ENCODE data around the gene TP73.

TP73 gene

DNA sequence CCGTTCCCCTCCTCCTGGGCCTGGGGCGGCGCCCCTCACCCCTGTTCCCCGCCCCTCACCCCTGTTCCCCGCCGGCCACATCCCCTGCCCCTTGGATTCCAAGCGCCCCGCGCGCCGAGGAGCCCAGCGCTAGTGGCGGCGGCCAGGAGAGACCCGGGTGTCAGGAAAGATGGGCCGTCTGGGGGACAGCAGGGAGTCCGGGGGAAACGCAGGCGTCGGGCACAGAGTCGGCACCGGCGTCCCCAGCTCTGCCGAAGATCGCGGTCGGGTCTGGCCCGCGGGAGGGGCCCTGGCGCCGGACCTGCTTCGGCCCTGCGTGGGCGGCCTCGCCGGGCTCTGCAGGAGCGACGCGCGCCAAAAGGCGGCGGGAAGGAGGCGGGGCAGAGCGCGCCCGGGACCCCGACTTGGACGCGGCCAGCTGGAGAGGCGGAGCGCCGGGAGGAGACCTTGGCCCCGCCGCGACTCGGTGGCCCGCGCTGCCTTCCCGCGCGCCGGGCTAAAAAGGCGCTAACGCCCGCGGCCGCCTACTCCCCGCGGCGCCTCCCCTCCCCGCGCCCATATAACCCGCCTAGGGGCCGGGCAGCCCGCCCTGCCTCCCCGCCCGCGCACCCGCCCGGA, at the start of gene TP73:
TSS of gene TP73 (plus strand) at position 587 of the 618 bp plus-strand sequence. CDS start 29,850 bp downstream, outside the sequence.
- DNase-seq (ENCODE audit: low spot score), result peak; percentile 42

DNA sequence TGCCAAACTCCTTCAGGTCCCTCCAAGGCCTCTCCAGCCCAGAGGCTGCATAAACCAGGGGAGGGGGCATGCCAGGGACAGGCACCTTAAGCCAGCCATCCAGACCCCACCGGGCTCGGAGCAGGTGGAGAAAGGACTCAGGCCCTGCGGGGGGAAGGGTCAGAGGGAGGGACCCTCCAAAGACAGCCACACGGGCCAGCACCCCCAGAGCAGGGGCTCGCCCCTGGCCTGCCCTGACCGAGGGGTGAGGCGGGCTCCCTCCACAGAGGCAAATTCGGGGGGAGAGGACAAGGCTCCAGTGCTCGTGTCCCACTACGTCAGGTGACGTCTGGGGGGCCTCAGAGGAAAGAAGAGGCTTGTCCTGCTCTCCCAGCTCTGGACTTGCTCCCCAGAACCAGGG, 49.2 kb upstream of the TP73 start:
- no peak for DNase-seq (ENCODE audit: low spot score)

- DNase-seq (ENCODE audit: low spot score), result no peak
Measured at GRCh38 chr1:3603571-3604467, 48.5 kb upstream of the TP73 start.

- DNase-seq (ENCODE audit: low spot score), result peak; percentile 44
Measured at GRCh38 chr1:3604468-3604974, 47.8 kb upstream of the TP73 start.

DNA sequence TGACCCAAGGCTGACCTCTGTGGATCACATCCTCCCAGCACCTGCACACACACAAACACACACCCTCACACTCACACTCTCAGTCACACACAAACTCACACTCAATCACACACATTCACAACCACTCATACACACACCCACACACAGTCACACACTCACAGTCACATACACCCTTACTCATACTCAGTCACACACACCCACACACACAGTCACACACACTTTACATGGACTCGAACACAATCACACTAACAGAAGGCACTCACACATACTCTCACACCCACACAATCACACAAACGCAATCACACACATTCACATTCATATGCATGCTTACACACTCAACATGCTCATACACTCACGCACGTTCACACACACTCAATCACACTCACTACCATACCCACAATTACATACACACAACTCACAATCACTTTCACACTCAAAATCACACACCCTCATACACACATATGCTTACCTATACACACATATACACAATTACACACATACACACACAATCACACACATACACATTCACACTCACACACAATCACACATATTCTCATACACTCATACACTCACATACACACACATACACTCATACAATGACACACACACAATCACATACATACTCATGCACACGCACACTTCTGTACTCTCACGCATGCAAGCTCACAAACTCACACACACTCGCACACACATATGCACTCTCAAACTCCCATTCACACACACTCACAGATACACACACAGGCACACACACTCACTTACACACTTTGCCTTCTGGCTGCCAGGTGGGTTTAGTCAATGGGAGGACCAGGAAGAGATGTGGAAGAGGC, 47.1 kb upstream of the TP73 start:
- no peak for DNase-seq (ENCODE audit: low spot score)

DNA sequence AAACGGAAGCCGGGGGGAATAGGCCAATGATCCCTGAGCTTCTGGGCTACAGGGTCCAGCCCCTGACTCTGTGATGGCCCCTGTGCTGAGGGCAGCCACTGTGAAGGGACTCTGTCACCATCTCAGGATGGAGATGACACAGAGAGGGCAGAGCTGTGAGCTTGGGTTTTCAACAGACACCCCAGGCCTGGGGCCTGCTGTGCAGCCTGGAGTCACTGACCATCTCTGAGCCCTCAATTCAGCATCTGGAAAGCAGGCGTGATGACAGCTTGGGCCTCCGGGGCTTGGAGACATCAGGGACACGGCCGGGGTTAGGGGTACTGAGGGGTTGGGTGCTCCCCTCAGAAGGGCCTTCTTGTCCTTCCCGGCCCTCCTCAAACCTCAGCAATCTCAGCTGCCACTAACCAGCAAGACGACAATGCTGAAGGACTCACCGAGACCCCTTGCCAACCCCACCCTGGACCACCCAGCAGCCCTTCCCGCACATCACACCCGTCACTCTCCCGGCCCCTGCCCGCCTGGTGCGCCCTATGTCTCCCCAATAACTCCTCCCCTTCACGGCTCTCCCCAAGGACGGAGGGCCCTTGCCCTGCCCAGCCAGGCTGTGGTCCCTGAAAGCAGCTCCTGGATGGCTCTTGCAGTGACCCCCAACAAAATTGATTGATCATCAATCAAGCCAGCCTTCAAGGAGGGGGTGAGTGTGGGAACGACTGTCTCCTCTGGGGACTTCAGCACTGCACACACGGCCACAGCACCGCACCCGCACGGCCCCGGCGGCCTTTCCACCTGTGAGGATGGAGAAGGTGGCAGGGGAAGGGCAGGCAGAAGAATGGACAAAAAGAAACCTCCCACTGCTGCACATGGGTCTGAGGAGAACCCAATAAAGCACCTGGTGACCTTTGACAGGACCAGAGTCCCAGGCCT, 45.3 kb upstream of the TP73 start:
- no peak for DNase-seq (ENCODE audit: low spot score)

DNA sequence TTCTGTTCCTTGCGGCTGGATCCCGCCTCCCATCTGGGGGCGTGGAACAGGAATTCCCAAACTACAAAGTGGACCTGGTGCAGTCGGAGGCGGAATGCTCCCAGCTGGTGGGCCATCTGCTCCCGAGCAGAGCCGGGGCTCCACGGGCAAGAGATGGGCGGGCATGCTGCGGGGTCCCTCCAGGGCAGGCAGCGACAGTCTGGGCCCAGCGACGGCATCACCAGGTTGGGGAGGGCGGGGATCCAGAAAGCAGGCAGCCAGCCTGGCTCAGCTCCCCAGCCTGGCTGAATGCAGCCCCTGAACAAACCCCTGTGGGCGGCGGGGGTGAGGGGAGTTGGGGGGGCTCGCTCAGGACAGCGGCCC, 44.6 kb upstream of the TP73 start:
- no peak for DNase-seq (ENCODE audit: low spot score)

- no peak for DNase-seq (ENCODE audit: low spot score)
Measured at GRCh38 chr1:3608154-3608553, 44.2 kb upstream of the TP73 start.

DNA sequence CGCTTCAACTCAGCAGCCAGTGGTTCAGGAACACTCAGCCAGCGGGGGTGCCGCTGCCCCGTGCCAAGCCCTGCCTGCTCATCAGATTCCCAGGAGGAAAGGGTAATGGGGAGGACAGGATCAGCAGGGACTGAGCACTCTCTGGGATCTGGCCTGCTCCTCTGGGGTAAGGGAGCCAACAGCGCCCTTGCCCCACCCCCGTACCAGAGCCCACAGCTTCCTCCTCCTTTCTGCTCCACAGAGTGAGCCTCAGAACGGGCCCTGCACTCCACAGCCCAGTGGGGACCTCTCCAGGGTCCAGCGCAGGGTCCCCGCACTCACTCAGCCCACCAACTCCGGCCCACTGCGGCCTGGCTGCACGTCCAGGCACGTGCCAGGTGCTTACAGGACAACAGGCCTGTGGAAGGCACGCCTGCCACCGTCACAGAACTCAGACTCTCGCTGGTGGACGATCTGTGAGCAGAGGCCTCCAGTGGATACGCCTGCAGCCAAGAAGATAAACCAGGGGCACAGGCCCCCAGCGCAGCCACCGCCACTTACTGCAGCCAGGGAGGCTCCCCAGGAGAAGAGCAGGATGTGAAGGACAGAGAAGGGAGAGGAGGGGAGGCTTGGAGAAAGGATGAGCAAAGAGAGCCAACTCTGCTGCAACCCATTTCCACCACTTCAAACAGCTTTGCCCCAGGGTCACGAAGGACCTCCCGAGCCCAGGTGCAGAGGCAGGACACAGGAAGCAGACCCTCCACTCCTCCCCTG, 43.1 kb upstream of the TP73 start:
- DNase-seq (ENCODE audit: low spot score), result no peak

DNA sequence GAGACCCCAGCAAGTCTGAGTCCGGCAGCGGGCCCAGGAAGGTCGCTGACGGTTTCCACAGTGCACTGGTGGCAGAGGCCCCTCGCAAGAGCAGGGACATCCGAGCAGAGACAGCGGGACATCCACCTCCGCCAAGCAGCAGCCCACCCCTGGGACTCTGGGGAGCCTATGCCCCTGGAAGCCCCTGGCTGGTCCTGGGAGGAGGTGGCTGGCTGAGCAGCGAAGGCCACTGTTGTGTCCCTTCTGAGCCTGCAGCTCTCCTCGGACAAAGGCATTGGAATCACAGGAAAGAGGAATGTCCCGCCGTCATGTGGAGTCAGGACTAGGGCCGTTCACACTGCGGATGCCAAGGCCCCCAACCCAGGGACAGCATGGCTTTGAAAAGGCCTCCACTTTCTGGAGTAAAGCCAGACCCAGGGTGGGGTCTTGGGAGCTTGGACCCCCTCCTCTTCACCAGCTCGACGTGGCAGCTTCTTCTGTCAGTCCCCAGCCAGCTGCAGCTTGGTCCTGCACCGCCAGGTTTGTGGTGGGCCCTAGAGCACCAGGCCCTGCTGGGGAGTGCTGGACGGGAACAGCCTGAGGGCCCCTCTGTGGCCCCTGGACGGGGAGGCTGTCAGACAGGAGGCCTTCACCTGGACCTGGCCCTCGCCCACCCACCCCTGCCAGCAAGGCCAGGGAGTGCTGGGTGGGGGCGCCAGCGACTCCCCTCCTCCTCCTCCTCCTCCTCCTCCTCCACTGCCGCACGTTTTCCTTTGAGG, 42.4 kb upstream of the TP73 start:
- DNase-seq (ENCODE audit: low spot score), result no peak

- DNase-seq (ENCODE audit: low spot score), result no peak
Measured at GRCh38 chr1:3610527-3611169, 41.7 kb upstream of the TP73 start.

GRCh38 chr1:3611170-3612019, 40.9 kb upstream of the TP73 start, which contains the start of gene MEGF6:
TSS of gene MEGF6 (minus strand) at chr1:3611508. CDS start at chr1:3611268, 240 bp downstream.
- DNase-seq (ENCODE audit: low spot score), result peak; percentile 78

GRCh38 chr1:3612123-3612522, 40.2 kb upstream of the TP73 start:
- no peak for DNase-seq (ENCODE audit: low spot score)

DNA sequence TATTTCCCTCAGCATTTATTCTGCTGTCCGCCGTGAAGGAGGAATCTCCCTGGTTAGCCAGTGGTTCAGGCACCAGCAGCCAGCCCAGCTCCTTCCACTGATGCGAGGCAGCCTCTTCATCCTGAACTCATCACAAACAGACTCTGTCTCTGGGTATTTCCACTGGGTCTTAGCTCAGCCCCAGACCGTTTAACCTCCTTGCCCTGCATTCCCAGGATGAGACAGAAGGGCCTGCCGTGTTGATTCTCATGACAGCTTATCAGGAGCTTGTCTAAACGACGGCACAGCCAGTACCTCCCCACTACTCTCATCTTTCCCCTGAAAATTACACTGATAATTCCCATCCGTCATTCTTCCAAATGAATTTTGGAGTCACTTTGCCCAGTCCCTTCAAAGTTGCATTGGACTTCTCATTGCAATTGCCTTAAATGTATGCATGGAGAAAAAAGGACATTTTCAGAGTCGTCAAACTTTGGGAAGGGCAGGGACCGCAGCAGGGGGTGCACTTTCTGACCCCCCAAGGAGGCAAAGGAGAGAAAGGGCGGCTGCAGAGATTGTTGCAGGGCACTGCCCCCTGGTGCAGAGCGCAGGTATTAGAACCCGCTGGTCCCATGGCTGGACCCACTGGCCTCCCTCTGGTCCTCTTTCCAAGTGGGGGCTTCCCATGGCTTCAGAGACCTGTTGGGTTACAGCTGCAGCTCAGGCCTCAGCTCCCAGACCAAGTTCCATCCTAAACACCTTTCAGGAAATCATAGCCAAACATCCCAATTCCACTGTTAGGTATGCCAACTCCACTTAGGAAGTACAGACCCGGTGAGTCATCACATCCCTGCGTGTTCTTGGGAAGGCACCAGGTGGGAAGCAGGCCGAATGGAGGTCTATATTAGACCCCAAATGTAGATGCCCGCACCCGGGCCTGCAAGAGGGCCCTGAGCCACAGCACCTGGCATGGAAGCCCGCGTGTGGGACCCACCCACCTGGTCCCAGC, 37.3 kb upstream of the TP73 start:
- no peak for DNase-seq (ENCODE audit: low spot score)

DNA sequence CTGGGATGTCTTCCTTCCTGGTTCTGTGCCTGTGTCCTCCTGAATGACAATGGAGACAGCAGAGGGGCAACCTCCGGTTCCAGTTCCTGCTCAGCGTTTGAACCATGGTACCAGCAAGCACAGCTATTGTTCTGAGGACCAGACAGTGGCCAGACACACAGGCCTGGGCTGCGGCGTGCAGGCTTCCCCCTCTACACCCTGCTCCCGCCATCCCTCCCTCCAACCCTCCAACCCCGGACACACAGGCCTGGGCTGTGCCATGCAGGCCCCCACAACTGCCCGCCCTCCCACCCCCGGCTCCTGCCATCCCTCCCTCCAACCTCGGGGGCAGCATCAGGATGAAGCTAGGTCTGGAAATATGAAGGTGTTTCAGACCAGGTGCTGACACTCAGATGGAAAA, 35.5 kb upstream of the TP73 start:
- no peak for DNase-seq (ENCODE audit: low spot score)

- no peak for DNase-seq (ENCODE audit: low spot score)
Measured at GRCh38 chr1:3617806-3618345, 34.4 kb upstream of the TP73 start.

- no peak for DNase-seq (ENCODE audit: low spot score)
Measured at GRCh38 chr1:3618531-3618880, 33.8 kb upstream of the TP73 start.
